ENCODE results near the gene SYNE1. TPM values are rescaled to one million over a fixed set of nuclear protein-coding genes. Genes with fewer than 3 reads are reported as not detected.

SYNE1 gene
- total and polyA plus RNA-seq, 2 experiments from 2014 or later = 17.6 to 59.9 TPM

- TF ChIP-seq, protein P1, sequence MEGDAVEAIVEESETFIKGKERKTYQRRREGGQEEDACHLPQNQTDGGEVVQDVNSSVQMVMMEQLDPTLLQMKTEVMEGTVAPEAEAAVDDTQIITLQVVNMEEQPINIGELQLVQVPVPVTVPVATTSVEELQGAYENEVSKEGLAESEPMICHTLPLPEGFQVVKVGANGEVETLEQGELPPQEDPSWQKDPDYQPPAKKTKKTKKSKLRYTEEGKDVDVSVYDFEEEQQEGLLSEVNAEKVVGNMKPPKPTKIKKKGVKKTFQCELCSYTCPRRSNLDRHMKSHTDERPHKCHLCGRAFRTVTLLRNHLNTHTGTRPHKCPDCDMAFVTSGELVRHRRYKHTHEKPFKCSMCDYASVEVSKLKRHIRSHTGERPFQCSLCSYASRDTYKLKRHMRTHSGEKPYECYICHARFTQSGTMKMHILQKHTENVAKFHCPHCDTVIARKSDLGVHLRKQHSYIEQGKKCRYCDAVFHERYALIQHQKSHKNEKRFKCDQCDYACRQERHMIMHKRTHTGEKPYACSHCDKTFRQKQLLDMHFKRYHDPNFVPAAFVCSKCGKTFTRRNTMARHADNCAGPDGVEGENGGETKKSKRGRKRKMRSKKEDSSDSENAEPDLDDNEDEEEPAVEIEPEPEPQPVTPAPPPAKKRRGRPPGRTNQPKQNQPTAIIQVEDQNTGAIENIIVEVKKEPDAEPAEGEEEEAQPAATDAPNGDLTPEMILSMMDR (IDR thresholded peaks at IDR 0.05; ENCODE audit: poor library complexity) = no peak
- TF ChIP-seq EZH2 (IDR thresholded peaks at IDR 0.05; ENCODE audit: borderline replicate concordance) (no peak), EZH2phosphoT487 (IDR thresholded peaks at IDR 0.05; ENCODE audit: low read depth, severe bottlenecking, unreplicated experiment) (no peak)
- no peak for DNase-seq (ENCODE audit: low spot score)
- Histone ChIP-seq H3K4me3 (no peak overlapping the region), H4K20me1 (ENCODE audit: insufficient read depth, poor library complexity, severe bottlenecking) (no peaks in the 10 kb centered on the region), H3K4me2 (no peak overlapping the region), H3K36me3 (replicated peaks; ENCODE audit: insufficient read depth, low read depth) (no peaks in the 10 kb centered on the region), H3K27ac (no peak overlapping the region), H3K9me2 (replicated peaks; ENCODE audit: insufficient read depth) (no peaks in the 10 kb centered on the region), H3K4me1 (ENCODE audit: insufficient read depth) (peaks cover 5% of the 10 kb centered on the region), H3K9me3 (ENCODE audit: low read depth) (no peaks in the 10 kb centered on the region), H3K79me2 (no peaks in the 10 kb centered on the region), H3K27me3 (no peaks in the 10 kb centered on the region), H2AFZ (no peak overlapping the region)
- 55% methylated on average over 4 of the region's 4 CpGs for WGBS (ENCODE audit: low lambda C conversion rate, missing lambda C conversion rate)
Measured at GRCh38 chr6:152457949-152458624, 179.1 kb downstream of the SYNE1 start.

GRCh38 chr6:152454003-152454402, 183.2 kb downstream of the SYNE1 start:
- WGBS (ENCODE audit: low lambda C conversion rate, missing lambda C conversion rate) = 97% methylated on average over 3 of the region's 3 CpGs
- H3K27me3 ChIP-seq = no peaks in the 10 kb centered on the region
- H3K27ac ChIP-seq = no peak overlapping the region

GRCh38 chr6:152453421-152453820, 183.7 kb downstream of the SYNE1 start:
- Histone ChIP-seq H3K36me3 (replicated peaks; ENCODE audit: insufficient read depth, low read depth) (no peaks in the 10 kb centered on the region), H3K4me3 (no peak overlapping the region), H3K4me1 (ENCODE audit: insufficient read depth) (no peaks in the 10 kb centered on the region), H4K20me1 (ENCODE audit: insufficient read depth, poor library complexity, severe bottlenecking) (no peaks in the 10 kb centered on the region), H3K27me3 (no peaks in the 10 kb centered on the region), H3K9me3 (ENCODE audit: low read depth) (no peaks in the 10 kb centered on the region), H3K4me2 (no peak overlapping the region), H3K79me2 (no peaks in the 10 kb centered on the region), H3K9me2 (replicated peaks; ENCODE audit: insufficient read depth) (no peaks in the 10 kb centered on the region), H3K27ac (no peak overlapping the region), H2AFZ (no peak overlapping the region)
- TF ChIP-seq EZH2 (IDR thresholded peaks at IDR 0.05; ENCODE audit: borderline replicate concordance) (no peak), EZH2phosphoT487 (IDR thresholded peaks at IDR 0.05; ENCODE audit: low read depth, severe bottlenecking, unreplicated experiment) (no peak)
- TF ChIP-seq, protein P1 (IDR thresholded peaks at IDR 0.05; ENCODE audit: poor library complexity) = no peak
- 74% methylated on average over 7 of the region's 7 CpGs for WGBS (ENCODE audit: low lambda C conversion rate, missing lambda C conversion rate)
- no peak for DNase-seq (ENCODE audit: low spot score)

More at GRCh38 chr6:152454003-152454402, 183.2 kb downstream of the SYNE1 start:
- Histone ChIP-seq H3K9me2 (replicated peaks; ENCODE audit: insufficient read depth) (no peaks in the 10 kb centered on the region), H3K4me2 (no peak overlapping the region), H3K36me3 (replicated peaks; ENCODE audit: insufficient read depth, low read depth) (no peaks in the 10 kb centered on the region), H2AFZ (no peak overlapping the region), H3K9me3 (ENCODE audit: low read depth) (no peaks in the 10 kb centered on the region), H3K4me1 (ENCODE audit: insufficient read depth) (peaks cover 5% of the 10 kb centered on the region), H4K20me1 (ENCODE audit: insufficient read depth, poor library complexity, severe bottlenecking) (no peaks in the 10 kb centered on the region), H3K4me3 (no peak overlapping the region), H3K79me2 (no peaks in the 10 kb centered on the region)
- no peak for DNase-seq (ENCODE audit: low spot score)
- no peak for TF ChIP-seq EZH2phosphoT487 (IDR thresholded peaks at IDR 0.05; ENCODE audit: low read depth, severe bottlenecking, unreplicated experiment)
- TF ChIP-seq, protein P1 (IDR thresholded peaks at IDR 0.05; ENCODE audit: poor library complexity) = no peak
- no peak for TF ChIP-seq EZH2 (IDR thresholded peaks at IDR 0.05; ENCODE audit: borderline replicate concordance)
